ENCODE results near the gene SMIM26. TPM values are rescaled to one million over a fixed set of nuclear protein-coding genes. Genes with fewer than 3 reads are reported as not detected.

SMIM26 gene
- total and polyA plus RNA-seq, 2 of the 8 experiments (the other 6 are each of a cell fraction or from before 2014, with no cell fraction given), result 69.8 to 95.0 TPM

DNA sequence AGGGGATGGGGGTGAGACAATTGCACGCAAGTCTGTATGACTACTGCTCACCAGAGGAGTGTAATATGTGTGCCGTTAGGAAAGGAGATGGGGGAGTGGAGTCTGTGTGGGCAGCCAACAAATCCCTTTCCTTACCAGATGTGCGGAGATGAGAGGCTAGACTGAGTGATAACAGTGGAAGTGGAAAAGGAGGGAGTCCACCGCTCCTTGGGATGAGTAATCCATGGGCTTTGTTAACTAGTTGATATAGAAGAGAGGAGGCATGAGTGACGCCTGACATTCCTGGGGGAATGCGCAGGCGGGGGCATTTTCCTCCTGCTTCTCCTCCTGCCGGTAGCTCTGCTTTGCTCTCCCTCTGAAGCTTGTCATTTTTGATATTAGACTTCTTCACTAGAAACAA is 13.5 kb upstream of the SMIM26 start (continued):
- no peak for TF ChIP-seq GTF2F1 (IDR thresholded peaks at IDR 0.05; ENCODE audit: borderline replicate concordance, low read depth, low read length)
- TF ChIP-seq, protein P1, sequence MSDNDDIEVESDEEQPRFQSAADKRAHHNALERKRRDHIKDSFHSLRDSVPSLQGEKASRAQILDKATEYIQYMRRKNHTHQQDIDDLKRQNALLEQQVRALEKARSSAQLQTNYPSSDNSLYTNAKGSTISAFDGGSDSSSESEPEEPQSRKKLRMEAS (IDR thresholded peaks at IDR 0.05), result no peak

Data from H1 (cell line).